Fibroblast of skin of left quadriceps (primary cell): Measurements from ENCODE around the gene VANGL1.
"Not testable (repeated sequence)": the region's sequence is repeated elsewhere in the genome, so short reads cannot be mapped to it uniquely, and the experiment has no call there.

Experiments
- DNase-seq, 2 experiments: peaks; one replicate each; pipeline ENCODE4 v3.0.0-alpha.2; 2013; ENCODE audit warnings: low read depth in 2 of 2

VANGL1 gene

DNA sequence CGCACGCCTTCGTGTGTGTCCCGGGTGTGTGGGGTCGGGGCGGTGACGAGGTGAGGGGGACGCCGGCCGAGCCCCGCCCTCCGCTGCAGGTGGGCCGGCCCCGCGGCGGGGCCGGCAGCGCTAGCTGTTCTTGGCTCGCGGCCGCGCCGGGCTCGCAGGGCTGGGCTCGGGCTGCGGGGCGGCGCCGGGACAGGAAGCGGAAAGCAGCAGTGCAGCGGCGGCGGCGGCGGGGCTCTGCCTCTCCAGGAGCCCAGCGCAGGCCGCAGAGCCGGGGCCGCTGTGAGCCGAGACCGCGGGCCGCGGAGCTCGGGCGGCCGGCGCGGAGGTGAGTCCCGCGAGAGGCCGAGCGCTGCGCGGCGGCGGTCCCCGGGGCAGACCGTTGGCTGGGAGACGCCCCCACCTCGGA is at the start of gene VANGL1:
TSS of gene VANGL1 (plus strand) at position 209 of the 406 bp plus-strand sequence. CDS start 9,444 bp downstream, outside the sequence.
- peak in 1 of 2 experiments; percentile 25 for DNase-seq

DNA sequence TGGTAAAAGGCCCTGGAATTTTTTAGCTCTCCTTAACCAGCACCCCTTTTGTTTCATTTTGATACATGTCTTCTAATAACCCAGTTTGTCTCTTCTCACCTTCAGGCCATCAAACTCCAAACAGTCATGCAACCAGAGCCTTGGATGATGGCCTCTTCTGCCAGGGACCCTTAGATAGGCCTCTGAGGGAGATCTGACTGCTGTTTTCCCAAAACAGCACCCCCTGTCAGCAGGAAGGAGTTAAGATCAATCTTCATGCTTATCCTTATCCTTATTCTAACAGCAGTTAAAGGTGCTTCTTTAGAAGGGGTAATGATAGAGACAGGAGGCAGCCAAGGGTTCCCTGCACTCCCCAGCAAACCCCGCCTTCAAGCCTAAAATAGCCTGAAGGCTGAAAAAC is 49.5 kb upstream of the VANGL1 start:
- no peak for DNase-seq

DNA sequence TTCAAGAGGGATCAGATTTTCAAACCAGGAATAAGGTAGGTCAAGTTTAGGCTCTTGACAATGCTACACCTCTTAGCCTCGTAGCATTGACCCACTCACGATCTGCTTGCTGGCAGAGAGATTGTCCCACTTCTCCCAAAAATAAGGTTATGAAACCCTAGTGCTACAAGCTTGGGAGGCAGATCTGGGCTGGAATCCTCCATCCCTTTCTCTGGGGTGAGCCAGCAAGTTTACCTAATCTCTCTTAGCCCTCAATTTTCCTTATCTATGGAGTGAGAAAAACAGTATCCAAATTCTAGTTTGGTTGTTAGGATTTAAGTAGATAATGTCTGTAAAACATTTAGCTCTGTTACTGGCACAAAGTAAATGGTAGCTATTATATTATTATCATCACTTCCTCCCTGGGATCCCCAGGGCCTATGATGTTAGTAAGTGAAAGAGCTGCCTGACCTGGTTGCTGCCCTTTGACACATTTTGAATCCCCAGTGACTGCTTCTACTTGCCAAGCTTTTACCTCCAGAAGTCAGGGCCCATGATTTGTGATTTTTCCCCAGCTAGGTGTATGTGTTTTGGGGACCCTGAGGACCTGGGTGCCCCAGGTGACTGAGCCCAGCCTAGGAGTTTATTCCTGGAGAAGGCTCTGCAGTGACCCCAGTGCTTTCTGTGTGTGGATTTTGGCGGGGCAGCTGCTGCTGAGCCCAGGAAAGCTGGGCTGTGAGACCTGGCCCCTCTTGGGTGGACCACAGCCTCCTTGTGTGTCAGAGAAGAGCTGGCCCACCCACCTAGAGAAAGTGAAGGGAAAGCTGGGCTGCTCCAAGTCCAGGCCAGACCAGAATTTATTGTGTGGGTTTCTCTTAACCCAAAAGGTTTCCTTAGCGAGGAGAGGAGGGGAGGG is 48.2 kb upstream of the VANGL1 start:
- no peak for DNase-seq

DNA sequence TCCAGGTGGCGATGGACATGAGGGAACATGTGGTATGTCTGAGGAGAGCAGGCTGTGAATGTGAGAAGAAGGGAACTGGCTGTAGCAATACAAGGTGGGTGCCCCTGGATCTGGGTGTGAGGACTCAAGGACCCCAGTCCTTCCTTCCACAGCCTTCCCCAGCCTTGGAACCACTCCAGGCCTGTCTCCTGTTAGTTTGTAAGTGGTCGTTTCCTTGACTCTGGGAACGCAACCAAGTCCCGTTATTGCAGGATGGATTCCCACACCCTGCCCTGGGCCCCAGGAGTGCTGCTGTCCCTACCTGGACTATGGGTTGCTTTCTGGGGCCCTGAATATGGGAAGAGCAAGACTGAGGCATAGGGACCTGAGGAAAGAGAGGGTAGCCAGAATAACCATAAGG is 47.2 kb upstream of the VANGL1 start:
- DNase-seq, result no peak

DNA sequence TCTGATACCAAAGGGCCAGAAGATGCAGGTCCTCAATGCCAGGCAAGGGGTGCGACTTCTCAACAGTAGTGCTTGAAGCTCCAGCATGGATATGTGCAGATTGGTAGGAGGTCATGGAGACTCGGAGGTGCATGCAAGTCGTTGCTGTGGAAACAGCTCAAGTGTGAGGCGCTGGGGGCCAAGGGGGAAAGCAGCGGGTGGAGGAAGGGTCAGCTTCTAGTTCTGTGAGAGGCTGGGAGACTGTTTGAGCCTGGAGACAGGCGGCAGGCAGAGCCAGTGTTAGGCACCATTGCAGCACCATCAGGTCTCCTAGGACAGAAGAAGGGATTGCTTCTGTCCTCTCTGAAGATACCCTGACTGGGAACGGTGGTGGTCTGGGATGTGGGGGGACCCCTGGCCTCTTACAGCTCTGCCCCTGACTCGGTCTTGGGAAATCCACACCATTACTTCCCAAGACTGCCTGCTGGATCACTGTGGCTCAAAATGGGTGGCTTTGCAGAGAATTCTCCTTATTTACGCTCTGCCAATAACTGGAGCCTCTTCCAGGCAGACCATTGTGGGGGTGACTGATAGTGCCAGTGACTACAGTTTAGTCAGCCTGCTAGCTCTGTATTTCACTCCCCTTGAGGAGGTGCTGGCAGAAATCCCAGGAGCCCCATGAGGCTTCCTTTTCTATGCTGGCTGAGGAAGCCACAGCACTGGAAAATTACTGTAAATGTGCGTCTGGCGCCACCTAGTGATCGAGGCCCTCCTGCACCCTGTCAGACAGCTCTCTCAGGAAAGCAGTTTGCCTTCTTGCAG is 46.3 kb upstream of the VANGL1 start:
- peak; percentile 96 for DNase-seq

DNA sequence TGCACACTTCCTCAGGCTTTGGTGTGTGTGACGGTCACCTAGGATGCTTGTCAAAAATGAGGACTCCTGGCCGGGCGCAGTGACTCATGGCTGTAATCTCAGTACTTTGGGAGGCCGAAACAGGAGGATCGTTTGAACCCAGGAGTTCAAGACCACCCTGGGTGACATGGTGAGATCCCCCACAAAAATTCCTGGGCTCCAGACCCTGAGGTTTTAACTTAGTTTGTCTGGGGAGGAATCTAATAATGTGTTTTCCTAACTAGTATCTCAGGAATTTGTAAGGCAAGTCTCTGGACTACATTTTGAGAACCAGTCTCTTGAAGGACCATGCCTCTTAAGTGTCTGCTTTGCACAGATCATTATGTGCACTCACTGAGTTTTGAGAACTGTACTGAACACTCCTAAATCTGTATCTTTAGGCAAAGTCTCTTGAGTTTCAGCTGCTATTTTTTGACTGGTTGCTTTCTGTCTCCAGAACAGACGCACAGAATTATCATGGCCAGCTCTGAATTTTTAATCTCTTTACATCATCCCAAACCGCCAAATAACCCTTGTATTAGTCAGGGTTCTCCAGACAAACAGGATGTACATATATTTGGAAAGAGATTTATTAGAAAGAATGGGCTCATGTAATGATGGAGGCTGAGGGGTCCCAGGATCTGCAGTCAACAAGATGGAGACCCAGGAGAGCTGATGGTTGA is 45.5 kb upstream of the VANGL1 start:
- peak; percentile 25 to 30 for DNase-seq

DNA sequence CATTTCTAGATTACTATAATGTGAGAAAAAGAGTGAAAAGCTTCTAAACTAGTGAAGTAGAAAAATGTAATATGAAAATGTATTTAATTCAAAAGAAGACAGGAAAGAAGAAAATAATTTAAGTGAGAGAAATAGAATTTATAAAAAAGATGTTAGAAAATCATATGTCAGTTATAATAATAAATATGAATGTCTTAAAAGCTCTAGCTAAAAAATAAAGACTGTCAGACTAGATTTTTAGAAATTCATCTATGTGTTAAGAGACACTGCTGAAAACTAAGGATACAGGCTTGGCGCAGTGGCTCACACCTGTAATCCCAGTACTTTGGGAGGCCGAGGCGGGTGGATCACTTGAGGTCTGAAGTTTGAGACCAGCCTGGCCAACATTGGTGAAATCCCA is 37.3 kb upstream of the VANGL1 start:
- DNase-seq, result no peak

DNA sequence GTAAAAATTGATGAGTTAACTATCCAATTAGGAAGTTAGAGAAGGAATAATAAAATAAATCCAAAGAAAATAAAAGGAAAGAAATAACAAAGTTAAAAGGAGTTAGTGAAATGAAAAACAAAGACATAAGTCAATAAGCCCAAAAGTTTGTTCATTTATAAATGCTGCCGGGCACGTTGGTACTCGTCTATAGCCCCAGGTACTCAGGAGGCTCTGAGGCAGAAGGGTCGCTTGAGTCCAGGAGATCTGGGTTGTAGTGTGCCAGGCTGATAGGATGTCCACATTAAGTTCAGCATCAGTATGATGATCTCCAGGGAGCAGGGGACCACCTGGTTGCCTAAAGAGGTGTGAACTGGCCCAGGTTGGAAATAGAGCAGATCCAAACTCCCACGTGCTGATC is 35.5 kb upstream of the VANGL1 start:
- no peak for DNase-seq

DNA sequence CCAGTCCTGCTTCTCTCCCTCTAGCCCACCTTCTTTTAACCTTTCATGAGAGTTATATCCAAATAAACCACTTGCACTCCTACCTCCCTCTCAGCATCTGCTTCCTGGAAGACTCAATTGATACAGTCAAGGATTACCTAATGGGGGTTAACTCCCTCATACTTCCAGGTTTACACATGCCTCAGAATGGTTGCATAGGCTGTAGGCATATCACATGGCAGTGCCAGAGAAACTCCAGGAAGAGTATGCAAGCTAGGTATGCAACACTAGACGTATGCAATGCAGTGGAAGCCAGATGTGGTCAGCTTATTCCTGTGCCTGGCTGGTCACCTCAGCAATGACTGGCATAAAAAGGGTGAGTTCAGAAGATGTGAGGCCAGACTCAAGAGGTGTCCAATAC is 32.7 kb upstream of the VANGL1 start:
- no peak for DNase-seq

DNA sequence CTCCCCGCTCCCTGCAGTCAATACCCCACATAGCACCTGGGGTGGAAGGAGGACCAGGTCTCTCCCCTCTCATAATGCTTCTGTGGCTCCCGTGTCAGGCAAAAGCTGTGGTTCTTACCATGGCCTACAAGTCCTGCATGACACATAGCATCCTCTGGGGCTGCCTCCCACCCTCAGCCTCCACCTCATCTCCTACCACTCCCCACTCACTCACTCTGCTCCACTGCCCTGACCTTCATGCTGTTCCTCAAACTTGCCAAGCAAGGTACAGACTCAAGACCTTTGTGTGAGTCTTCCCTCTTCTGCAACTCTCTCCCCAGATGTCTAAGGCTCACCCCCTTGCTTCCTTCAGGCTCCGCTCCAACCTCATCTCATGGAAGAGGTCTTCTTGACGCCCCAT is 28.0 kb upstream of the VANGL1 start:
- DNase-seq, result no peak

DNA sequence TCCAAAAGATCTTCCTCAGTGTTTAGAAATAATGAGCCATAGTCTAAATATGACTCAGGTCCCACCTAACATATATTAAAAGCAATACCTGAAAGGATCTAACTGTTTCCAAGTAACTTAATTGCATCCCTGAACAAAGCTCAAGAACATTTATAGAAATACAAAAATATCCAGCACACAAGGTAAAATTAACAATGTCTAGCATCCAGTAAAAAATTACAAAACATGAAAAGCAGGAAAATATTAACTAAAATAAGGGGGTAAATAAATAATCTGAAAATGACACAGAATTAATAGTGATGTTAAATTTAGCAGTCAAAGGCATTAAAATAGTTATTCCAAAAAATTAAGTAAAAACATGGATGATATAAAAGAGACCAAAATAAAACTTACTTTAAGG is 21.3 kb upstream of the VANGL1 start:
- DNase-seq, result no peak

DNA sequence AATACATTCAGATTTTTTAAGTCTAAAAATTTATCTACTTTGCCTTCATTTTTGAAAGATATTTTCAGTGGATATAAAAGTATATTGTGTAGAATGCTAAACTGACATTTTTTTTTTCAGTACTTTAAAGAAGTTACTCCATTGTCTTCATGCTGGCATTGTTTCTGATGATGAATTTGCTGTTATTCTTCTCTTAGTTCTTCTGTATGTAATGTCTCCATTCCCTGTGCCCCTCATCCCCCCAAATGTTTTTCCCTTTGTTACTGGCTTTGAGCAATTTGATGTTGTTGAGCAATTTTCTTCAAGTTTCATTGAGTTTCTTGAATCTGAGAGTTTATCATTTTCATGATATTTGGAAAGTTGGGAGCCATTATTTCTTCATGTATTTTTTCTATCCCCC is 20.8 kb upstream of the VANGL1 start:
- no peak for DNase-seq

DNA sequence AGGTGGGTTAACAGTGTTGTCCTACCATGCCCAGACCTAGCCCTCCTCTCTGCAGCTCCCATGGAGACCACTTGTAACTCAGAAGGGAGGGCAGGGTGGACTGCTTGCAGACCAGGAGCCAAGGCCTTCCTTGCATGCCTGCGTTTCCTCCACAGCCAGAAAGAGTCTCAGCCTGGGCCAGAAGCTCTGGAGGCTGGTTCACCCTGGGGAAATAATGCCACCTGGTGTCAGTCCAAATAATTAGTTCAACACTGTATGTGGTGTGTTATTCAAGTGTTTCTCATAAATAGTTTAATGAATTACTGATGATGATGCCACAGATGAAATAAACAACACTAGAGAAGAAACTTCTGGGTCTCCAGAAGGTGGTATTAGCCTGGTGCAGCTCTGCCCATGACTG is 16.9 kb upstream of the VANGL1 start:
- DNase-seq, result no peak

DNA sequence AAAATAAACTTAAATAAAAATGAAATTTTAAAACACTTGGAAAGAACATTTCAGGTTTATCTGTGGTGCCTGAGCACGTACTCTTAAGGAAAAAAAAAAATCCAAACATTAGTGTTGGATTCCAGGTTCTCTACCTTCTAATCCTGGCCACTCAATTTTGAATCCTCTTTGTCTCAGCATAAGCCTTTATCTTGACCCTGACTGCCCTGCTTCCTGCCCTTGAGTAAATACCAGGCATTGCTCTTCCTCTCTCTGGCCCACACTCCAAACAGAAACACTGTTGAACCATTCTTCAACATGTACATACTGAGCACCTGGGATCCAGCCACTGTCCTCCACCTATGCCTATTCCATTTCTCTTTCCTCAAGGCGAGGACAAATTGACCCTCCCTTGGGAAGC is 11.4 kb upstream of the VANGL1 start:
- no peak for DNase-seq

DNA sequence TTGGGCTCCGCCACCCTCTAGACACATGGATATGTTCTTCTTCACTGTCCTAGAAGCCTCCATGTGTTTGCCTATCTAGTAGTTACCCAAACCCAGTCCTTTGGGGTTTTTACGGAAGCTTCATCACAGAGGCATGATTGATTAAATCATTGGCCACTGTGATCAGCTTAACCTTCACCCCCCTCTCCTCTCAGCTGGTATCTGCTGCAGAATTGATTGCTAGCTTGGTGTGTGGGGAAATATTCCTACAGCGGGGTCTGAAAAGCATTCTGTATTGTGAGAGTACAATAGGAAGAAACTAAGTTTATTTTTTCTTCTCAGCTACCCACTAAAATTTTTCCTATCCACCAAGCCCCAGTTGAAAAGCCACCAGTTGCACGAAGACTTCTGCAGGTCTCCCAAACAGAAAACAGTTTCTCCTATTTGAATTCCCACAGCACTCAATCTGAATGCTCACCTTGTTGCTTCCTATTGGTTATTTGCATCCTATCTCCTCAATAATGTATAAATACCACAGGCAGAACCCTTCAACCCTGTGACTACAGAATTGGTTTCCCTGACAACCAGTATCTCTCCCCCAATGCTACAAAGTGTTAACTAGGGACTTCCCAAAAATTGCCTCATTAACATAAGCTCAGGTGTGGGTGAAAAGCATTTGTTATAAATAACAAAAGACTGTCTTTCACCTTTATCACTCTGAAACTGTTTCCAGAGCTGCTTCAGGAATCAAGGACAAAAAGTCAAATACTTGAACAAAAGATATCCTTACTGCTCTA is 9.3 kb upstream of the VANGL1 start:
- DNase-seq, result no peak

DNA sequence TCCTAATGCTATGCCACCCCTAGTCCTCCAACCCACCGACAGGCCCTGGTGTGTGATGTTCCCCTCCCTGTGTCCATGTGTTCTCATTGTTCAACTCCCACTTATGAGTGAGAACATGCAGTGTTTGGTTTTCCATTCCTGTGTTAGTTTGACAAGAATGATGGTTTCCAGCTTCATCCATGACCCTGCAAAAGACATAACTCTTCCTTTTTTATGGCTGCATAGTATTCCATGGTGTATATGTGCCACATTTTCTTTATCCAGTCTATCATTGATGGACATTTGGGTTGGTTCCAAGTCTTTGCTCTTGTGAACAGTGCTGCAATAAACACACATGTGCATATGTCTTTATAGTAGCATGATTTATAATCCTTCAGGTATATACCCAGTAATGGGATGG is 8.2 kb upstream of the VANGL1 start:
- DNase-seq, result not testable (repeated sequence)

DNA sequence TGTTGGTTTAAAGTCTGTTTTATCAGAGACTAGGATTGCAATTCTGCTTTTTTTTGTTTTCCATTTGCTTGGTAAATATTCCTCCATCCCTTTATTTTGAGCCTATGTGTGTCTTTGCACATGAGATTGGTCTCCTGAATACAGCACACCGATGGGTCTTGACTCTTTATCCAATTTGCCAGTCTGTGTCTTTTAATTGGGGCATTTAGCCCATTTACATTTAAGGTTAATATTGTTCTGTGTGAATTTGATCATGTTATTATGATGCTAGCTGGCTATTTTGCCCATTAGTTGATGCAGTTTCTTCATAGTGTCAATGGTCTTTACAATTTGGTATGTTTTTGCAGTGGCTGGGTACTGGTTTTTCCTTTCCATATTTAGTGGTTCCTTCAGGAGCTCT is 4.5 kb upstream of the VANGL1 start:
- not testable (repeated sequence) for DNase-seq

DNA sequence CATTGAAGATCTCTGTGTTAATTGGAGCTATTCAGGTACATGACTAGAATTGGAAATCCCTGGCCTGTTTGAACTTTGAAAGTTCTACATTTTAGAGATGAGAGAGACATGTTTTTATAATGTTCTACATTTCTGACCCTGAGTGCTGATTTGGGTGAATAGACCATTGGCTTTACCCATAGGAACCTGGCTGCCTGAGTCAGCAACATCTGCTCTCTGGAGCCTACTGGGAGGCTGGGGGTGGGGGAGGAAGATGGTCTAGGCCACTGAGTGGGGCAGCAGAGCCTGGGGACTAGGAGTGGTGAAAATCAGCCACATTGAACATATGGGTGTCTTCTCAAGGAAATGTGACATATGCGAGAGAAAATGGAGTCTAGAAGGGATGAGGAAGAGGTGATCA is 1.4 kb upstream of the VANGL1 start:
- DNase-seq, result no peak

DNA sequence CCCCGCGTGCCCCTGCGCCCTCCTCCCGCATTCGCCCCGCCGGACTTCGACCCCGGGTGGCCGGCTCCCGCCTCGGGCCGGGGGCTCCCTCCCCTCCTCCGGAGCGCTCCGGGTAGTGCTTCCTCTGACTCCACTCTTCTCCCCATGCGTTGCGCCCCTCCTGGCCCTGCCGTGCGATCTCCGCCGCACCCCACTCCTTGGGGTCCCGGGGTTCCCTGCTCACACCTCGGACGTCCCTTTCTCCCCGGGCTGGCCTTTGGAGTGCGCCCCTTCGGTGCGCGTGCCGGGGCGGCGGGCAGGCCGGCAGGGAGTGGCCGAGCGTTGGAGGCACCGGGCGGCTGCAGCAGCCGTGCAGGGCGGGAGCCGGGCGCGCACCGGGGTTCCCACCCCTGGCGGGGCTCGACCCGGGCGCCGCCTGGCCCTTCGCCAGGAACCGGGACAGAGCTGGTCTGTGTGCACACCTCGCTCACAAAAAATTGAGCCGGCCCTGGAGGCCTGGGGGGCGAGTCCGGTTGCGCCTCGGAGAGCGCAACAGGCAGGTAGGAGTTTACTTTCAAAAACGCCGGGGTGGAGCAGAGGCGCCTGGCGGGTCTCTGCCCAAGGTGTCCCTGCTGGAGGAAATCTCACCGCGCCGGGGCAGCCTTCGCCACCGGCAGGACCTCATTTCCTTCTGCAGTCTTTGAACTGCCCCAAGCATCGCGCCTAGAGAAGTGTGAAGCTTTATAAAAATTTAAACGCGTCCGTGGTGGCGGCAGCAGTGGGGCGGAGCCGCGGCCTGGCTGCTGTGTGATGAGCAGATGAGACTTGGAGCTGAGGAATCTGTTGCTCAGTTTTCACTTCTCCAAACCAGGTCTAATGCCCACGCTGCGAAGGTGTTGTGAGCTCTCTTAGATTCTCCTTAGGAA is 650 bp downstream of the VANGL1 start:
- no peak for DNase-seq

DNA sequence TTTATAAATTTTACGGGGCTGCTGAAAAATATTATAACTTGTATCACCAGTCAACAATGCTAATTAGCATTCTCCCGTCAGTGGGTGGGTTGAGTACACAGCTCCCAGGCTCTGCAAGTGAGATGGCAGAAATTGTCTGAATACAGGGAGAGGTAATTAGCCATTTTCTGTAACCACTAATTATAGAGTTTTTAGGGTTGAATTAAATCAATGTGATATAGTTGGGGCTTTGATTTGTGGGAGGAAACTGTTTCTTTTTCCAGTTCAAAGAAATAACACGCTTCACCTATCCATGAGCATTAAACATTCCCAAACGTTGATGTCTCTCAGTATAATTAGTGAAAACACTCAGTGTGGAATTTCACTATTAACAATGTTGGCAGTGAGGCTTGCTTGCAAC is 1.5 kb downstream of the VANGL1 start:
- DNase-seq, result no peak

DNA sequence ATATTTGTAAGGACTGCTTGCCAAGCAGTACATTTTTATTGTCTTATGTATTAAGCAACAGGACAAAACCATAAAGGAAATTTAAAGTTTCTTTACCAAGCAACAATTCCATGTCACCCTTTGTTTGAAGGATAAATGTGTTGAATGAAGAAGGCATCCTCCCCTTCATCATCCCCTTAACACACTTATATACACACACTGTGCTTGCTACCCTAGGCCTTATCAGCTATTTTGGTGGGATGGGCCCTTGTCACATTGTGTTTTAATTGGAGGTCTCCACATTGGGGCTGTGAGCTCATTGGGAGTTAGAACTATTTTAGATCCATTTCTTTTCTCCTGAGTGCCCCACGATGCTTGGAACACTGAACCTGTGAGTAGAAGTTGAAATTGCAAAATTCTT is 1.9 kb downstream of the VANGL1 start:
- DNase-seq, result no peak
